ENCODE measurements around the gene ZNF724. TPM values are rescaled to one million over a fixed set of nuclear protein-coding genes. Genes with fewer than 3 reads are reported as not detected.
"Not testable (repeated sequence)": the region's sequence is repeated elsewhere in the genome, so short reads cannot be mapped to it uniquely, and the experiment has no call there.

Gene ZNF724
- total RNA-seq, 4 donors from 2014 or later = 0.95 to 5.9 (median 3.7) TPM

DNA sequence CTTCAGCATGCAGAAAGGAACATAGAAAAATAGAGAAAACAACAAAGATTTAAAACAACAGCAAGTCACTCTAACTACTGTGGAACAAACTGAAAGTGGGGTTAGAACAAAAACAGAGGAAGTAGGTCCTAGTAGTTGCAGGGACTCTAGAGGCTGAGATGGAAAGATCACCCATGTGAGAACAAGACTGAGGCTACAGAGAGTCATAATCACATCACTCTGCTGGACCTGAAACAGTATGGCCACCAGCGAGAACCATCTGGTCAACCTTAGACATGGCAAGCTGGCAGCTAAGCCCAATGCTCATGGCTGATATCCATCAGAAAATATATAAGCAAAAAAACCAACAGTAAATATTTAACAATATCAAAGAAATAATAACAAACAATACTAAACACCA is 35.8 kb upstream of the ZNF724 start:
- no peaks in the 10 kb centered on the region for H3K27me3 ChIP-seq
- no peaks in the 10 kb centered on the region for H3K4me1 ChIP-seq
- whole genome bisulfite sequencing, 2 donors = 83 to 100% methylated on average over 1 of the region's 1 CpG
- H3K36me3 ChIP-seq = no peaks in the 10 kb centered on the region
- no peak for DNase-seq
- no peak overlapping the region for H3K4me3 ChIP-seq
- H3K27ac ChIP-seq = no peak overlapping the region
- H3K9me3 ChIP-seq = peaks cover 0 to 11% (median 0%) of the 10 kb centered on the region in 3 donors
- intact Hi-C loops (cut with DNase I) = no loop called here
- TF ChIP-seq, protein P1, sequence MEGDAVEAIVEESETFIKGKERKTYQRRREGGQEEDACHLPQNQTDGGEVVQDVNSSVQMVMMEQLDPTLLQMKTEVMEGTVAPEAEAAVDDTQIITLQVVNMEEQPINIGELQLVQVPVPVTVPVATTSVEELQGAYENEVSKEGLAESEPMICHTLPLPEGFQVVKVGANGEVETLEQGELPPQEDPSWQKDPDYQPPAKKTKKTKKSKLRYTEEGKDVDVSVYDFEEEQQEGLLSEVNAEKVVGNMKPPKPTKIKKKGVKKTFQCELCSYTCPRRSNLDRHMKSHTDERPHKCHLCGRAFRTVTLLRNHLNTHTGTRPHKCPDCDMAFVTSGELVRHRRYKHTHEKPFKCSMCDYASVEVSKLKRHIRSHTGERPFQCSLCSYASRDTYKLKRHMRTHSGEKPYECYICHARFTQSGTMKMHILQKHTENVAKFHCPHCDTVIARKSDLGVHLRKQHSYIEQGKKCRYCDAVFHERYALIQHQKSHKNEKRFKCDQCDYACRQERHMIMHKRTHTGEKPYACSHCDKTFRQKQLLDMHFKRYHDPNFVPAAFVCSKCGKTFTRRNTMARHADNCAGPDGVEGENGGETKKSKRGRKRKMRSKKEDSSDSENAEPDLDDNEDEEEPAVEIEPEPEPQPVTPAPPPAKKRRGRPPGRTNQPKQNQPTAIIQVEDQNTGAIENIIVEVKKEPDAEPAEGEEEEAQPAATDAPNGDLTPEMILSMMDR (IDR thresholded peaks at IDR 0.05) = no peak
- no peak for TF ChIP-seq POLR2A (IDR thresholded peaks at IDR 0.05)

DNA sequence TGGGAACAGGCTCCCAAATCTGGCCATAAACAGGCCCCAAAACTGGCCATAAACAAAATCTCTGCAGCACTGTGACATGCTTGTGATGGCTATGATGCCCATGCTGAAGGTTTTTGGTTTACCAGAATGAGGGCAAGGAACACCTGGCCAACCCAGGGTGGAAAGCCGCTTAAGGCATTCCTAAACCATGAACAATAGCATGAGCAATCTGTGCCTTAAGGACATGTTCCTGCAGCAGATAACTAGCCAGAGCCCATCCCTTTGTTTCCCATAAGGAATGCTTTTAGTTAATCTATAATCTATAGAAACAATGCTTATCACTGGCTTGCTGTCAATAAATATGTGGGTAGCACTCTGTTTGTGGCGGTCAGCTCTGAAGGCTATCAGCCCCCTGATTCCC is 35.1 kb upstream of the ZNF724 start:
- not testable (repeated sequence) for H3K9me3 ChIP-seq, H3K36me3 ChIP-seq

DNA sequence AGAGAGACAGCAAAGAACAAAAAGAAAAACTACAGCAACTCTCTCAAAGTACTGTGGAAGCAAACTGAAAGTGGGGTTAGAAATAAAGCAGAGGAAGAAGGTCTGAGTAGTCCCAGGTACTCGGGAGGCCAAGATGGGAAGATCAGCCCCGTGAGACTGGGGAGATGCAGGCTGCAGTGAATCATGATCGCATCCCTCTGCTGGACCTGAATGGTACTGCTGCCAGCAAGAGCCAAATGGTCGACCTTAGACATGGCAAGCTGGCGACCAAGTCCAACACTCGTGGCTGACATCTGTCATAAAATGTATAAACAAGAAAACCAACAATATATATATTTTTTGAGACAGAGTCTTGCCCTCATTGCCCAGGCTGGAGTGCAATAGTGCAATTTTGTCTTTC is 33.7 kb upstream of the ZNF724 start:
- intact Hi-C loops (cut with DNase I) = no loop called here
- no peak for DNase-seq
- H3K27me3 ChIP-seq = no peaks in the 10 kb centered on the region
- H3K4me1 ChIP-seq = no peaks in the 10 kb centered on the region
- no peak overlapping the region for H3K4me3 ChIP-seq
- H3K27ac ChIP-seq = no peak overlapping the region
- no peaks in the 10 kb centered on the region for H3K36me3 ChIP-seq
- WGBS, 2 donors = 19 to 27% methylated on average over 6 of the region's 6 CpGs
- H3K9me3 ChIP-seq = no peaks in the 10 kb centered on the region
- TF ChIP-seq, protein P1 (IDR thresholded peaks at IDR 0.05) = peak; percentile 38 to 63 (median 48)
- TF ChIP-seq POLR2A (IDR thresholded peaks at IDR 0.05) = no peak

More for the DNA sequence above, 35.1 kb upstream of the ZNF724 start:
- DNase-seq; intact Hi-C loops (cut with DNase I); H3K27ac ChIP-seq; H3K4me1 ChIP-seq; H3K4me3 ChIP-seq; H3K27me3 ChIP-seq: not testable (repeated sequence)
- WGBS, 2 donors = 60 to 69% methylated on average over 1 to 2 of the region's 2 CpGs

DNA sequence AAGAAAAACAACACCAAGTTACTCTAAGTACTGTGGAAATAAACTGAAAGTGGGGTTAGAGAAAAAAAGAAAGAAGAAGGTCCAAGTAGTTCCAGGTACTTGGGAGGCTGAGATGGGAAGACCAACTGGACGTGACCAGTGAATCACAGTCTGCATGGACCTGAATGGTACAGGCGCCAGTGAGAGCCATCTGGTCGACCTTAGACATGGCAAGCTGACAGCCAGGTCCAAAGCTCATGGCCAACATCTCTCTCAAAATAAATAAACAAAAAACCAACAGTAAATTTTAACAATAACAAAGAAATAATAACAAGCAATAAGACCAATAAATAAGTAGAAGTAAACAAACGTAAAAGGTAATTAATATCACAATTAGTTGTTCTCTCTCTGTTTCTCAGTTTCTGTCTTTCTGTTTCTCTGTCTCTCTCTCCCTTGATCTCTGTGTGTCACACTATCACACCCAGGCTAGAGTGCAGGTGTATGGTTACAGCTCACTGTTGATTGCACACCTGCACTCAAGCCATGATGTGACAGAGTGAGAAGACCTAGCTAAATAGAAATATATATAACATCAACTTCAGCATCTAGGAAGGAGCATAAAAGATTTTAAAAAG is 31.6 kb upstream of the ZNF724 start:
- H3K9me3 ChIP-seq = no peaks in the 10 kb centered on the region
- intact Hi-C loops (cut with DNase I) = no loop called here
- no peaks in the 10 kb centered on the region for H3K27me3 ChIP-seq
- peaks cover 0 to 12% (median 0%) of the 10 kb centered on the region in 3 donors for H3K4me1 ChIP-seq
- no peaks in the 10 kb centered on the region for H3K36me3 ChIP-seq
- no peak for DNase-seq
- WGBS, 2 donors = 76% methylated on average over 4 of the region's 4 CpGs
- no peak overlapping the region for H3K4me3 ChIP-seq
- H3K27ac ChIP-seq = no peak overlapping the region
- TF ChIP-seq POLR2A (IDR thresholded peaks at IDR 0.05) = no peak
- TF ChIP-seq, protein P1 (IDR thresholded peaks at IDR 0.05) = no peak

GRCh38 chr19:23278118-23278517 is 27.9 kb upstream of the ZNF724 start:
- H3K27me3 ChIP-seq; H3K27ac ChIP-seq; H3K9me3 ChIP-seq; DNase-seq; H3K36me3 ChIP-seq; intact Hi-C loops (cut with DNase I); H3K4me3 ChIP-seq: not testable (repeated sequence)
- H3K4me1 ChIP-seq = peaks cover 0 to 20% (median 0%) of the 10 kb centered on the region in 3 donors
- 31 to 44% methylated on average over 2 to 3 of the region's 3 CpGs for WGBS, 2 donors

GRCh38 chr19:23273590-23274412 is 23.6 kb upstream of the ZNF724 start:
- DNase-seq = peak; percentile 45
- whole genome bisulfite sequencing, 2 donors = 0 to 1% methylated on average over 11 to 31 of the region's 50 CpGs
- peaks cover 0 to 31% (median 0%) of the 10 kb centered on the region in 3 donors for H3K36me3 ChIP-seq
- H3K4me1 ChIP-seq = peaks cover 0 to 36% (median 10%) of the 10 kb centered on the region in 3 donors
- TF ChIP-seq, protein P1 (IDR thresholded peaks at IDR 0.05) = no peak
- TF ChIP-seq POLR2A (IDR thresholded peaks at IDR 0.05) = peak in 3 of 4 donors; percentile 52 to 77 (median 59)
- H3K9me3 ChIP-seq = no peaks in the 10 kb centered on the region
- intact Hi-C loops (cut with DNase I) = no loop called here
- H3K27ac ChIP-seq = peak overlapping the region; percentile 92 to 95 (median 93)
- peak overlapping the region; percentile 90 to 98 (median 94) for H3K4me3 ChIP-seq
- H3K27me3 ChIP-seq = no peaks in the 10 kb centered on the region

Measured in esophagus squamous epithelium (tissue), 5 donors.